Measurements from ENCODE around the gene SND1.

The SND1 gene

GRCh38 chr7:128117691-128118090 lies 465.7 kb downstream of the SND1 start:
- no peak for DNase-seq (ENCODE audit: low spot score)

- DNase-seq (ENCODE audit: low spot score): no peak
Observed at GRCh38 chr7:128119036-128119435, 467.0 kb downstream of the SND1 start.

GRCh38 chr7:128120116-128120515 lies 468.1 kb downstream of the SND1 start:
- no peak for DNase-seq (ENCODE audit: low spot score)

GRCh38 chr7:128120976-128121490 lies 469.0 kb downstream of the SND1 start:
- no peak for DNase-seq (ENCODE audit: low spot score)

GRCh38 chr7:128121711-128122530 lies 469.9 kb downstream of the SND1 start:
- no peak for DNase-seq (ENCODE audit: low spot score)

- no peak for DNase-seq (ENCODE audit: low spot score)
Observed at GRCh38 chr7:128122576-128123290, 470.7 kb downstream of the SND1 start.

GRCh38 chr7:128123291-128124037 lies 471.5 kb downstream of the SND1 start:
- no peak for DNase-seq (ENCODE audit: low spot score)

- DNase-seq (ENCODE audit: low spot score): no peak
Observed at GRCh38 chr7:128124786-128125185, 472.8 kb downstream of the SND1 start.

- no peak for DNase-seq (ENCODE audit: low spot score)
Observed at GRCh38 chr7:128125816-128126215, 473.8 kb downstream of the SND1 start.

GRCh38 chr7:128128401-128128800 lies 476.4 kb downstream of the SND1 start:
- no peak for DNase-seq (ENCODE audit: low spot score)

- DNase-seq (ENCODE audit: low spot score): no peak
Observed at GRCh38 chr7:128129224-128129864, 477.4 kb downstream of the SND1 start.

GRCh38 chr7:128131115-128131514 lies 479.1 kb downstream of the SND1 start:
- no peak for DNase-seq (ENCODE audit: low spot score)

- DNase-seq (ENCODE audit: low spot score): no peak
Observed at GRCh38 chr7:128131731-128132130, 479.7 kb downstream of the SND1 start.

GRCh38 chr7:128132426-128133069 lies 480.6 kb downstream of the SND1 start:
- no peak for DNase-seq (ENCODE audit: low spot score)

- DNase-seq (ENCODE audit: low spot score): no peak
Observed at GRCh38 chr7:128135159-128135514, 483.1 kb downstream of the SND1 start.

- DNase-seq (ENCODE audit: low spot score): peak; percentile 39
Observed at GRCh38 chr7:128135515-128136214, 483.7 kb downstream of the SND1 start.

- no peak for DNase-seq (ENCODE audit: low spot score)
Observed at GRCh38 chr7:128136215-128136597, 484.2 kb downstream of the SND1 start.

GRCh38 chr7:128137181-128137580 lies 485.2 kb downstream of the SND1 start:
- no peak for DNase-seq (ENCODE audit: low spot score)

- DNase-seq (ENCODE audit: low spot score): no peak
Observed at GRCh38 chr7:128139406-128139805, 487.4 kb downstream of the SND1 start.

GRCh38 chr7:128141683-128142195 lies 489.7 kb downstream of the SND1 start:
- DNase-seq (ENCODE audit: low spot score): no peak

Data from globus pallidus (tissue), 1 donor.